HG03460 (cell line): Measurements from ENCODE around the gene ZSWIM8.
"Not testable (repeated sequence)": the region's sequence is repeated elsewhere in the genome, so short reads cannot be mapped to it uniquely, and the experiment has no call there.

ENCODE experiments used
- ATAC-seq: cut with Tn5 transposase; IDR thresholded peaks from one replicate; pipeline ENCODE4 v1.9.1; 2021; ENCODE audit not compliant: unreplicated experiment

The ZSWIM8 gene

GRCh38 chr10:73772281-73773151 lies 12.9 kb upstream of the ZSWIM8 start:
- peak; percentile 60 for ATAC-seq

- ATAC-seq: peak; percentile 1
Measured at GRCh38 chr10:73773152-73773879, 12.1 kb upstream of the ZSWIM8 start.

- no peak for ATAC-seq
Measured at GRCh38 chr10:73774637-73775036, 10.8 kb upstream of the ZSWIM8 start.

- ATAC-seq: no peak
Measured at GRCh38 chr10:73779018-73779417, 6.4 kb upstream of the ZSWIM8 start.

- ATAC-seq: no peak
Measured at GRCh38 chr10:73779539-73780197, 5.7 kb upstream of the ZSWIM8 start.

GRCh38 chr10:73780301-73780700 lies 5.1 kb upstream of the ZSWIM8 start:
- ATAC-seq: no peak

- no peak for ATAC-seq
Measured at GRCh38 chr10:73780966-73781365, 4.4 kb upstream of the ZSWIM8 start.

- ATAC-seq: no peak
Measured at GRCh38 chr10:73781548-73781878, 3.9 kb upstream of the ZSWIM8 start.

GRCh38 chr10:73781879-73782748 lies 3.3 kb upstream of the ZSWIM8 start, which contains the start of gene CHCHD1:
Gene CHCHD1, plus strand, starts transcription at chr10:73782048. Its CDS starts 28 bp downstream, at chr10:73782076.
- peak; percentile 41 for ATAC-seq

- ATAC-seq: no peak
Measured at GRCh38 chr10:73782749-73783085, 2.7 kb upstream of the ZSWIM8 start.

GRCh38 chr10:73785721-73786511 lies 510 bp downstream of the ZSWIM8 start:
- peak; percentile 22 for ATAC-seq

GRCh38 chr10:73786512-73786885 lies 1.1 kb downstream of the ZSWIM8 start:
- no peak for ATAC-seq

GRCh38 chr10:73787031-73787800 lies 1.8 kb downstream of the ZSWIM8 start:
- ATAC-seq: not testable (repeated sequence)

GRCh38 chr10:73788864-73789658 lies 3.7 kb downstream of the ZSWIM8 start:
- no peak for ATAC-seq

- ATAC-seq: no peak
Measured at GRCh38 chr10:73789659-73790055, 4.3 kb downstream of the ZSWIM8 start.

- no peak for ATAC-seq
Measured at GRCh38 chr10:73790886-73791625, 5.7 kb downstream of the ZSWIM8 start.

- ATAC-seq: no peak
Measured at GRCh38 chr10:73791871-73792400, 6.5 kb downstream of the ZSWIM8 start.

GRCh38 chr10:73793456-73793855 lies 8.1 kb downstream of the ZSWIM8 start:
- no peak for ATAC-seq
